ENCODE measurements around the gene MYO7A. TPM values are rescaled to one million over a fixed set of nuclear protein-coding genes. Genes with fewer than 3 reads are reported as not detected.

The MYO7A gene
- total RNA-seq, 2 experiments from 2014 or later = 0.61 to 0.63 TPM

DNA sequence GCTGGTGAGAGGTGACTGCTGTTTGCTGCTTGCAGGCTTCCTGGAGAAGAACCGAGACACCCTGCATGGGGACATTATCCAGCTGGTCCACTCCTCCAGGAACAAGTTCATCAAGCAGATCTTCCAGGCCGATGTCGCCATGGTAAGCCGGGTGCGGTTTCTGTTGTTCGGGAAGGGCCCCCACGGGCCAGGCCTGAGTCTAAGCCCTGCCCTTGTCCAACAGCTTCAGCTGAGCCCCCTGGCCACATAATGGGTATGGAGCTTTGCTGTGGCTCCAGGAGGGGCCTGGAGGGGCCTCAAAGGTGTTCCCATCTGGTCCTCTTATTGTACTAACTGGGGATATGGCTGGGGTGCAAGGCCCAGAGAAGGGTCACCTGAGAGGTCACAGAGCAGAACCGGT is 38.0 kb downstream of the MYO7A start:
- TF ChIP-seq, protein P1, sequence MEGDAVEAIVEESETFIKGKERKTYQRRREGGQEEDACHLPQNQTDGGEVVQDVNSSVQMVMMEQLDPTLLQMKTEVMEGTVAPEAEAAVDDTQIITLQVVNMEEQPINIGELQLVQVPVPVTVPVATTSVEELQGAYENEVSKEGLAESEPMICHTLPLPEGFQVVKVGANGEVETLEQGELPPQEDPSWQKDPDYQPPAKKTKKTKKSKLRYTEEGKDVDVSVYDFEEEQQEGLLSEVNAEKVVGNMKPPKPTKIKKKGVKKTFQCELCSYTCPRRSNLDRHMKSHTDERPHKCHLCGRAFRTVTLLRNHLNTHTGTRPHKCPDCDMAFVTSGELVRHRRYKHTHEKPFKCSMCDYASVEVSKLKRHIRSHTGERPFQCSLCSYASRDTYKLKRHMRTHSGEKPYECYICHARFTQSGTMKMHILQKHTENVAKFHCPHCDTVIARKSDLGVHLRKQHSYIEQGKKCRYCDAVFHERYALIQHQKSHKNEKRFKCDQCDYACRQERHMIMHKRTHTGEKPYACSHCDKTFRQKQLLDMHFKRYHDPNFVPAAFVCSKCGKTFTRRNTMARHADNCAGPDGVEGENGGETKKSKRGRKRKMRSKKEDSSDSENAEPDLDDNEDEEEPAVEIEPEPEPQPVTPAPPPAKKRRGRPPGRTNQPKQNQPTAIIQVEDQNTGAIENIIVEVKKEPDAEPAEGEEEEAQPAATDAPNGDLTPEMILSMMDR (IDR thresholded peaks at IDR 0.05) = no peak

DNA sequence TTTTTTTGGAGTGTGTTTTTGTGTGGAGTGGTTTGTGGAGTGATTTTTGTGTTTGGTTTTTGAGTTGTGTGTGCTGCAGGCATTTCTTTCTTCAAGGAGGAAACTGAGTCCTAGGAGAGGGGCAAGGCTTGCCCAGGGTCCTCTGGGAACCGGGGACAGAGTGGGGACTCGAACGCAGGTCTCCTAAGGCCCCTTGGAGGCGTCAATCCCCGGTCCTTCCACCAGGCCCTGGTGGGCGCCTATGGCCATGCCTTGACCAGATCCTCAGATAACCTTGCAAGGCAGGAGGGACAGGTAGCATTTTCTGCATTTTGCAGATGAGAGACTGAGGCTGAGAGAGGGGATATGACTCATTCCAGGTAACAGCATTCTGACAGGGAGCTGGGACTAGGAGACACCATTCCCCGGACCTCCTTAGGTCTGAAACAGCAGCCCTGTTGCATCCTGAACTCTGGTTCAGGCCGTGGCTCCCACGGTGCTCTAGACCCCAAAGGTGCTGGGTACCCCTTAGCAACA is 39.1 kb downstream of the MYO7A start:
- POLR2A ChIA-PET = no interaction called here
- no peaks in the 10 kb centered on the region for H3K27me3 ChIP-seq (ENCODE audit: control insufficient read depth in 1 of 2, insufficient read depth in 2 of 2, low read length in 2 of 2)
- no peak overlapping the region for H3K27ac Mint-ChIP-seq
- no peaks in the 10 kb centered on the region for H3K9me3 ChIP-seq (ENCODE audit: control insufficient read depth in 1 of 2, insufficient read depth in 1 of 2, low read length in 2 of 2)
- DNase-seq = no peak
- no peak overlapping the region for H3K4me3 ChIP-seq (ENCODE audit: low read length)
- no peaks in the 10 kb centered on the region for H3K36me3 Mint-ChIP-seq (ENCODE audit: low read depth)
- H3K27ac ChIP-seq (ENCODE audit: low read depth in 1 of 2, low read length in 2 of 2) = no peak overlapping the region
- CTCF ChIA-PET = no interaction called here
- TF ChIP-seq, protein P1 (IDR thresholded peaks at IDR 0.05) = no peak
- no peaks in the 10 kb centered on the region for H3K4me1 Mint-ChIP-seq (ENCODE audit: low read depth)
- intact Hi-C loops (cut with DNase I, micrococcal nuclease) = no loop called here
- H3K4me3 Mint-ChIP-seq = no peak overlapping the region
- no peaks in the 10 kb centered on the region for H3K36me3 ChIP-seq (ENCODE audit: insufficient read depth, low read length)
- H3K9me3 Mint-ChIP-seq = no peaks in the 10 kb centered on the region
- no peak for ATAC-seq (ENCODE audit: poor library complexity)
- H3K27me3 Mint-ChIP-seq = no peaks in the 10 kb centered on the region
- no peaks in the 10 kb centered on the region for H3K4me1 ChIP-seq (ENCODE audit: insufficient read depth, low read length)

More for the DNA sequence above, 38.0 kb downstream of the MYO7A start:
- Mint-ChIP-seq H3K4me1 (ENCODE audit: low read depth) (no peaks in the 10 kb centered on the region), H3K36me3 (ENCODE audit: low read depth) (no peaks in the 10 kb centered on the region), H3K27me3 (no peaks in the 10 kb centered on the region), H3K4me3 (no peak overlapping the region), H3K27ac (no peak overlapping the region), H3K9me3 (no peaks in the 10 kb centered on the region)
- ATAC-seq (ENCODE audit: poor library complexity) (no peak), DNase-seq (no peak)
- CTCF ChIA-PET = interaction anchor here (1.3 kb wide), 1 partner anchor 39 kb away, joined by 4 read pairs; no protein-coding TSS in a partner anchor
- Histone ChIP-seq H3K27ac (ENCODE audit: low read depth in 1 of 2, low read length in 2 of 2) (no peak overlapping the region), H3K36me3 (ENCODE audit: insufficient read depth, low read length) (no peaks in the 10 kb centered on the region), H3K4me1 (ENCODE audit: insufficient read depth, low read length) (no peaks in the 10 kb centered on the region), H3K9me3 (ENCODE audit: control insufficient read depth in 1 of 2, insufficient read depth in 1 of 2, low read length in 2 of 2) (no peaks in the 10 kb centered on the region), H3K27me3 (ENCODE audit: control insufficient read depth in 1 of 2, insufficient read depth in 2 of 2, low read length in 2 of 2) (no peaks in the 10 kb centered on the region), H3K4me3 (ENCODE audit: low read length) (no peak overlapping the region)
- POLR2A ChIA-PET = interaction anchor here (0.5 kb wide), 1 partner anchor 399 kb away, joined by 4 read pairs; no protein-coding TSS in a partner anchor
- intact Hi-C loops (cut with DNase I, micrococcal nuclease) = no loop called here

DNA sequence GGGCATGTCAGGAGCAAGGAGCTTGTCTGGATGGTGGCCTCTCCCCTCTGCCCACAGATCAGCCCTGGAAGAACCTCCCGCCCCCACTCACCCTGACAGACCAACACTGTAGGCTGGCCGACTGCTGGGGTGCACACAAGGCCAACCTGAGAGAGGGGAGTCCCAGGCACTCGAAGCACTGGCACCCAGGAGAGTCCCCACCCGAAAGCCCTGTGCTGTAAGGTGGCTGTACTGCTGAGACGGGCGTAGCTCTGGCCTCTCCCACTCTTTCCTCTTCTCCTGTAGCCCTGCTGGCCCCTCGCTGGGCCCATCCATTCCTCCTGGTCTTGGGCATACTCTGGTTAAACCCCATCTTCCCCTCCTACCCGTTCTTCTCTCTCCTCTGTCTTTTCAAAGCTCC is 39.7 kb downstream of the MYO7A start:
- intact Hi-C loops (cut with DNase I, micrococcal nuclease) = no loop called here
- Mint-ChIP-seq H3K4me1 (ENCODE audit: low read depth) (no peaks in the 10 kb centered on the region), H3K27me3 (no peaks in the 10 kb centered on the region), H3K27ac (no peak overlapping the region), H3K9me3 (no peaks in the 10 kb centered on the region), H3K4me3 (no peak overlapping the region), H3K36me3 (ENCODE audit: low read depth) (no peaks in the 10 kb centered on the region)
- Histone ChIP-seq H3K9me3 (ENCODE audit: control insufficient read depth in 1 of 2, insufficient read depth in 1 of 2, low read length in 2 of 2) (no peaks in the 10 kb centered on the region), H3K36me3 (ENCODE audit: insufficient read depth, low read length) (no peaks in the 10 kb centered on the region), H3K27me3 (ENCODE audit: control insufficient read depth in 1 of 2, insufficient read depth in 2 of 2, low read length in 2 of 2) (no peaks in the 10 kb centered on the region), H3K4me3 (ENCODE audit: low read length) (no peak overlapping the region), H3K4me1 (ENCODE audit: insufficient read depth, low read length) (no peaks in the 10 kb centered on the region), H3K27ac (ENCODE audit: low read depth in 1 of 2, low read length in 2 of 2) (no peak overlapping the region)
- TF ChIP-seq, protein P1 (IDR thresholded peaks at IDR 0.05) = no peak
- no peak for ATAC-seq (ENCODE audit: poor library complexity)
- DNase-seq = no peak
- ChIA-PET POLR2A (no interaction called here), CTCF (no interaction called here)

Measured in CD4-positive, alpha-beta T cell (primary cell).